GM12891 (cell line): ENCODE results near the gene AGPS.

Experiments used
- POLR2A ChIP-seq: IDR thresholded peaks from 2 replicates; pipeline ENCODE4 v1.6.1; 2011; ENCODE audit warnings: low read depth, low read length, control low read depth
- POLR2AphosphoS5 ChIP-seq: IDR thresholded peaks from 2 replicates; pipeline ENCODE4 v1.6.1; 2011; ENCODE audit warnings: low read depth, low read length, control low read depth
- SPI1 ChIP-seq: IDR thresholded peaks from 2 replicates; pipeline ENCODE4 v1.6.1; 2011; ENCODE audit warnings: low read depth, low read length, control low read depth
- TAF1 ChIP-seq: IDR thresholded peaks from 2 replicates; pipeline ENCODE4 v1.6.1; 2011; ENCODE audit warnings: low read depth, low read length, control low read depth

GRCh38 chr2:177533253-177533652, 140.7 kb downstream of the AGPS start:
- TF ChIP-seq TAF1 (no peak), POLR2A (no peak), POLR2AphosphoS5 (no peak), SPI1 (no peak)
